GM21619 (cell line): Measurements from ENCODE around the gene EFEMP2.

Experiments used
- ATAC-seq: cut with Tn5 transposase; IDR thresholded peaks from one replicate; pipeline ENCODE4 v1.9.1; 2021; ENCODE audit not compliant: unreplicated experiment

The EFEMP2 gene

GRCh38 chr11:65885231-65885630 lies 12.6 kb upstream of the EFEMP2 start:
- ATAC-seq = no peak

DNA sequence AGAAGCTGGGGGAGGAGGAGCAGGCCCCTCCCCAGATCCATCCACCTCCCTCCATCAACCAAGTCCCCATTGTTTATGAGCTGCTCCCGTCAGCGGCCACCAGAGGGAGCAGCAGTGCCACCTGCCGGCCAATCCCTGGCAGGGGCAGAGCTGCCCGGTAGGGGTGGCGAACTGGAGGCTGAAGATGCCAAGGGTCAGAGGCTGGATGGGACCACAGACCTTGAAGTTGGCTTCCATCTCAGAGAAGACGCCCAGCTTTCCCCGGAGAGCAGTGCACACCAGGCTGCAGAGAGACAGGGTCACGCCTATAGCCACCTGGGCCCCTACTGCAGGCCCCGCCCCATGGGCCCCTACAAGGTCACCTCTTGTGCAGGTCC lies 12.1 kb upstream of the EFEMP2 start:
- ATAC-seq = no peak

- ATAC-seq = no peak
These were observed 11.5 kb upstream of the EFEMP2 start for GRCh38 chr11:65883786-65884715.

DNA sequence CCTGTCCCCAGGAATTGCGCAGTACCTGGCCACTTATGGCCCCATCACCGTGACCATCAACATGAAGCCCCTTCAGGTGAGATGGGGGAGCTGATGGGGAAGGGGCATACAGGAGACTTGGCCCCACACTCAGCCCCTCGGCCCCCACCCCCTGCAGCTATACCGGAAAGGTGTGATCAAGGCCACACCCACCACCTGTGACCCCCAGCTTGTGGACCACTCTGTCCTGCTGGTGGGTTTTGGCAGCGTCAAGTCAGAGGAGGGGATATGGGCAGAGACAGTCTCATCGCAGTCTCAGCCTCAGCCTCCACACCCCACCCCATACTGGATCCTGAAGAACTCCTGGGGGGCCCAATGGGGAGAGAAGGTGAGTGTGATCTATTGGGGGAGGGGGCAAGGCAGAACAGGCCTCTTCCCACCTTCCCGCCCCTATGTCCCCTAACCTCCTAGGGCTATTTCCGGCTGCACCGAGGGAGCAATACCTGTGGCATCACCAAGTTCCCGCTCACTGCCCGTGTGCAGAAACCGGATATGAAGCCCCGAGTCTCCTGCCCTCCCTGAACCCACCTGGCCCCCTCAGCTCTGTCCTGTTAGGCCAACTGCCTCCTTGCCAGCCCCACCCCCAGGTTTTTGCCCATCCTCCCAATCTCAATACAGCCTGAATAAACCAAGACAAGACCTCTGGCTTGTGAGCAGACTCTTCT lies 10.6 kb upstream of the EFEMP2 start:
- no peak for ATAC-seq

DNA sequence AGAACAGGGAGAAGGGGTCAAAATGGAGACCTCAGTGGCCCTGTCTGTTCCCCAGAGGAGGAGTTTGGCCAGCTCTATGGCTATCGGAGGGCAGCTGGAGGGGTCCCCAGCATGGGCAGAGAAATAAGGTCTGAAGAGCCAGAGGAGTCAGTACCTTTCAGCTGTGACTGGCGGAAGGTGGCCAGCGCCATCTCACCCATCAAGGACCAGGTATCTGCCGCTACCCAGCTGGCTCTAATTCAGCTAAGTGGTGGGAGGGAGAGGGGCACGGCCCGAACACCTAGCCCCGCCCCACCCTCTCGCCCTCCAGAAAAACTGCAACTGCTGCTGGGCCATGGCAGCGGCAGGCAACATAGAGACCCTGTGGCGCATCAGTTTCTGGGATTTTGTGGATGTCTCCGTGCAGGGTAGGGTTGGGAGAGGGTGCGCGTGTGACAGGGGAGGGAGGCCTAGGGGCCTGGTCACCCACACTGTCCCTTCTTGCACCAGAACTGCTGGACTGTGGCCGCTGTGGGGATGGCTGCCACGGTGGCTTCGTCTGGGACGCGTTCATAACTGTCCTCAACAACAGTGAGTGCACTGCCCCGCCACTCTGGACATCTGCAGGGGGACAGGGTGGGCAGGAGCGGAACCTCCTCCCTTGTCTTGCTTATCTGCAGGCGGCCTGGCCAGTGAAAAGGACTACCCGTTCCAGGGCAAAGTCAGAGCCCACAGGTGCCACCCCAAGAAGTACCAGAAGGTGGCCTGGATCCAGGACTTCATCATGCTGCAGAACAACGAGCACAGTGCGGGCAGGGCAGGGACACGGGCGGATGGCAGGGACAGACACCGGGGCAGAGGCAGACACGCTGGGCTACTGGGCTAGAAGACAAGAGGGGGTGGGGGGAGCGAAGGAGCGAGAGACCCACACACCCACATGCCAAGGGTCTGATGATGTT lies 9.8 kb upstream of the EFEMP2 start:
- no peak for ATAC-seq

DNA sequence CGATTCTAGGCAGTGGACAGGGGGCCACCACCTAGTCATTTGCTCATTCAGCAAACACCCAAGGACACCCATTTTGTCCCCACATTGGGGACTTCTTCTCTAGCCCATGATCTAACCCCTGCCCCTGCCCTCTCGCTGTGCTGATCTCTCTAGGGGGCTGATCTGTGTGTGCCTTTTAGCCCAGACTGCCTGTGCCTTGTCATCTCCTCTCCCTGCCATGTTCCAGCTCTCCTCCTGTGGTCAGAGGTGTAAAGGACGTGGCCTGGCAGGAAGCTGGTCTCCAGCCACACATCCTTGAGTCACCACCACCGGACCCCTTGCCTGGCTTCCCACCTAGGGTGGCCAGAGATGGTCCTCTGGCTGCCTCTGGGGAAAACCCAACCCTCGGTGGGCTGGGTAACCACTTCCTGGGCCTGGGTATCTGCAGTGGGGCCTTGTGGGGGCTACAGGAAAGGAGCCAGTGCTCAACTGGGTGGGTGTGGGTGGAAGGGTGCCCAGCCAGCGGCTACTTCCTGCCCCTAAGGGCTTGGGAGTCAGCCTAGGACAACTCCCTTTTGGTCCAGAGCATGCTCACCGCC lies 8.3 kb upstream of the EFEMP2 start:
- no peak for ATAC-seq

GRCh38 chr11:65880027-65880426 lies 7.4 kb upstream of the EFEMP2 start:
- ATAC-seq = no peak

GRCh38 chr11:65879617-65880016 lies 7.0 kb upstream of the EFEMP2 start, which contains the start of gene CTSW:
TSS of gene CTSW (plus strand) at chr11:65879837. CDS start at chr11:65879855, 18 bp downstream.
- ATAC-seq = no peak

- peak; percentile 68 for ATAC-seq
These were observed 937 bp upstream of the EFEMP2 start for GRCh38 chr11:65873318-65874156.

GRCh38 chr11:65871811-65872548 lies 620 bp downstream of the EFEMP2 start:
- ATAC-seq = no peak

DNA sequence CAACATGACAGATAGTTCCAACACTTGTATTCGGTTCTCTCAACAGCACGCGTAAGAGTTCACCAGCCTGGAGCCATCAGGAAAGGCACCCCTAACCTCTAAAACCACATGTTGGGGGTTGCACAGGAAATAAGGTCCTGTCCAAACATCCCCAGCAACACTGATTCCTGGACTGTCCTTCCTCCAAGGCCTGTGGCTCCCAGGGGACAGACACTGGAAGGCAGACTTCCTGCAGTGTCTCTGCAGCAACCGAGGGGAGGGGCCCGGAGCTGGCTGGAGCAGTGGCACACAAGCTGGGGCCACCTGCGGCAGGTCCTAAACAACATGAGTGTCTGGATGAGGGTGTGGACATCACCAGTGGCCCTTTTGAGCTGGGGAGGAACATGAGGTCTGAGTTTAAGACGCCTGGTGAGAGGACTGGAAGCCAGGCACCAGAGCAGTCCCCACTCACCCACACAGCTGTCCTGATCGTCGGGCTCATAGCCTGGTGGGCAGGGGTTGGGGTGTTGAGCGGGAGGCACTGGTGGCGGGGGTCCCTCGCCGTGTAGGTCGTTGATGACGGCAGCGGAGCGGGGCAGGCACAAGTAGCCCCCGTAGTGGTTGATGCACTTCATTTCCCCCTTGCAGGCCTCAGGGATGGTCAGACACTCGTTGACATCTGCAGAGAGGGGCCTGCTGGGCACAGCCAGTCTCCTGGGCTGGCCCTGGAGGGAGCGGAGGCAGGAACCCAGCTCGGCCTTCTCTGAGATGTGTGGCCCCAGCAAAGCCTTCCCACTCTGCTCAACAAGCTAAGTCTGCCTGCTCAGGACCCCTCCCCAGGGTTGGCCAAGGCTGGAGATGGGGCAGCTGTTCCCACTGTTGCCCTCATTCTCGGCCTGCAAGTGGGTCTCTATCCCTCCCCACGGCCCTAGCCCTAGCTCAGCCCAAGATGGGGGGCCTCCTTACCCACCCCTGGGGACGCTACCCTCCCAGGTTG lies 1.6 kb downstream of the EFEMP2 start:
- ATAC-seq = no peak

DNA sequence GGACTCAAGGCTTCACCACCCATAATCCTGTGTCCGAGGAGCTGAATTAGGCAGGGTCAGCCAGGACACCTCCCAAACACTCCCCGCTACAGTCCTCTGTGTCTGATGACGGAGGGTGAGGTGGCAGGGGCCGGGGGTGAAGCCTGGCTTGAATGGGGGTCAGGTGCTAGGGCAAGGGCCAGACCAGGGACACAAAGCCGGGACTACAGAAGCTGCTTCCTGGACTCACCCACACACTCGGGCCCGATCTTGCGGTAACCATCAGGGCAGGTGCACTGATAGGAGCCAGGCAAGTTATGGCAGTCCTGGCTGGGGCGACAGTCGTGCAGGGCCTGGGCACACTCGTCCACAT lies 2.3 kb downstream of the EFEMP2 start:
- no peak for ATAC-seq

DNA sequence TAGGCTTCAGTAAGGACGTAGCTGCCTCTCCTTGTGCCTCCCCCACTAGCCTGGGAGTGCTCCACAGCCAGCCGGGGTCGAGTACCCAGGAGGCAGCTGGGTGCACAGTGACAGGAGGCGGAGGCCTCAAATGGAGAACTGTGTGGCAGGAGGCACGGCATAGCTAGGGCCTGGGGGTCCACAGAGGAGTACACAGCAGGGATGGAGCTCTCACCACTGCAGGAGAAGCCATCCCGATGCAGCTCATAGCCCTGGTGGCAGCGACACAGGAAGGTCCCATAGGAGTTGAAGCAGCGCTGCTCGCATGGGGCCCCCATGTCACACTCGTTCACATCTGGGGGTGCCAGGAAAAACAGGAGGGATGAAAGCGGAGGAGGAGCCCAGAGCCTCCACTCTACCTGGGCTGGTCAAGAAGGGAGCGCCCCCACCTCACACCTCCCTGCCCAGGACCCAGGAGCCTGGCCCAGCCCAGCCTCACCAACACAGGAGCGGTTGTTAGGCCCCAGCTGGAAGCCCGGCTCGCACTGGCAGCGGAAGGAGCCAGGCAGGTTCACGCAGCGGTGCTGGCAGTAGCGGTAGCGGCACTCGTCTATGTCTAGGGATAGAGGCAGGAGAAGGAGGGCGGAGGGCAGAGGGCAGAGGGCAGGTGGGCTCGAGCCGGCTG lies 2.8 kb downstream of the EFEMP2 start:
- ATAC-seq = no peak

DNA sequence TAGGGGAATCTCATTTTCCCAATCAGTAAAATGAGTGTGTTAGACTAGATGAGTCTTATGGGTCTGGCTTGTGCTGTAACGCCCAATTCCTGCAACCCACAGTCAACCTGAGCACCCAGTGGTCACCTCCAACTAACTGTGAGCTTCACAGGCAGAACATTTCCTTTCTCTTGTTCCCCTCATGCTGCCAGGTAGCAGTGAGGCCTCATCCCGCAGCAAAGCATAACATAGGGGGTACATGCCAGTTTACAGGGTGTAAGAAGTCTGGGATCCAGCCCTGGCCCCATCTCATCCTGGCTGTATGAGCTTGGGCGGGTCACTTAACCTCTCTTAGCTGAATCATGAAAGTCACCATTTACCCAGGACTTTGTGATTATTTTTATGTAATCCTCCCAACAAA lies 3.7 kb downstream of the EFEMP2 start:
- no peak for ATAC-seq

- ATAC-seq = no peak
These were observed 4.4 kb downstream of the EFEMP2 start for GRCh38 chr11:65868076-65868667.

- no peak for ATAC-seq
These were observed 5.1 kb downstream of the EFEMP2 start for GRCh38 chr11:65867284-65868071.
